Breast epithelium (tissue), 4 donors: ENCODE results near the gene VSNL1. TPM values are rescaled to one million over a fixed set of nuclear protein-coding genes. Genes with fewer than 3 reads are reported as not detected.

Source experiments
- DNase-seq, 2 donors: peaks; one replicate each; pipeline ENCODE4 v3.0.0-alpha.2; 2019; ENCODE audit warnings: low spot score in 2 of 2
- H3K27ac ChIP-seq, 2 donors: fragments of 200-600 bp; sonication (generic) in 1 of 2; one replicate each; pipeline ENCODE4 v1.5.1; 2016 to 2019; ENCODE audit warnings: mild to moderate bottlenecking in 1 of 2
- H3K27me3 ChIP-seq, 2 donors: fragments of 200-600 bp; sonication (generic) in 1 of 2; one replicate each; pipeline versions ENCODE4 v1.5.1 to v1.6.0; 2017 to 2019; ENCODE audit warnings: control low read depth in 1 of 2, mild to moderate bottlenecking in 1 of 2
- H3K36me3 ChIP-seq: fragments of 200-600 bp; one replicate; pipeline ENCODE4 v1.5.1; 2019
- H3K4me1 ChIP-seq, 2 donors: fragments of 200-600 bp; sonication (generic); one replicate each; pipeline ENCODE4 v1.5.1; 2016 to 2019; ENCODE audit warnings: control low read depth in 1 of 2
- H3K4me3 ChIP-seq, 3 donors: fragments of 200-600 bp; sonication (generic); 1 replicate in 2 of 3; 2 replicates in 1 of 3; pipeline ENCODE4 v1.5.1; 2016 to 2019; ENCODE audit warnings: mild to moderate bottlenecking in 3 of 3, moderate library complexity in 2 of 3
- H3K9me3 ChIP-seq, 2 donors: fragments of 200-600 bp; sonication (generic) in 1 of 2; one replicate each; pipeline ENCODE4 v1.5.1; 2016 to 2019; ENCODE audit warnings: control low read depth in 1 of 2
- CTCF ChIP-seq, 3 donors: fragments of 450-650 bp; IDR thresholded peaks; one replicate each; pipeline ENCODE4 v1.5.1; 2016 to 2017; ENCODE audit warnings: antibody characterized with exemption in 3 of 3, mild to moderate bottlenecking in 3 of 3, moderate library complexity in 3 of 3
- POLR2A ChIP-seq: fragments of 450-650 bp; IDR thresholded peaks from one replicate; pipeline ENCODE4 v1.6.1; 2016; ENCODE audit warnings: antibody characterized with exemption, mild to moderate bottlenecking, moderate library complexity
- POLR2AphosphoS5 ChIP-seq, 3 donors: sonication (generic); formaldehyde crosslinking; IDR thresholded peaks; one replicate each; pipeline ENCODE4 v1.6.1; 2017; ENCODE audit warnings: antibody characterized with exemption in 3 of 3
- intact Hi-C: fragments of 100-400 bp; cut with DNase I; formaldehyde crosslinking; loops from one replicate; pipeline ENCODE4 v1.15.1; 2023; ENCODE audit warnings: low total_unique reads
- total RNA-seq, 3 donors: library from RNA; depleted of rRNA; stranded (reverse); fragments of >200 nt; gene quantifications; one replicate each; pipeline ENCODE4 v1.1.0, GENCODE V29; 2016

The VSNL1 gene
- total RNA-seq, 3 donors from 2014 or later = 0.80 to 6.9 (median 2.6) TPM

- H3K4me3 ChIP-seq = no peak overlapping the region
- intact Hi-C loops = no loop called here
- TF ChIP-seq POLR2A (no peak), CTCF (IDR thresholded peaks at IDR 0.05) (no peak)
- no peaks in the 10 kb centered on the region for H3K27me3 ChIP-seq
- no peaks in the 10 kb centered on the region for H3K4me1 ChIP-seq
- H3K9me3 ChIP-seq = no peaks in the 10 kb centered on the region
- no peaks in the 10 kb centered on the region for H3K36me3 ChIP-seq
- DNase-seq = no peak
- no peak overlapping the region for H3K27ac ChIP-seq
Observed at GRCh38 chr2:17605696-17606095, 65.2 kb downstream of the VSNL1 start.

DNA sequence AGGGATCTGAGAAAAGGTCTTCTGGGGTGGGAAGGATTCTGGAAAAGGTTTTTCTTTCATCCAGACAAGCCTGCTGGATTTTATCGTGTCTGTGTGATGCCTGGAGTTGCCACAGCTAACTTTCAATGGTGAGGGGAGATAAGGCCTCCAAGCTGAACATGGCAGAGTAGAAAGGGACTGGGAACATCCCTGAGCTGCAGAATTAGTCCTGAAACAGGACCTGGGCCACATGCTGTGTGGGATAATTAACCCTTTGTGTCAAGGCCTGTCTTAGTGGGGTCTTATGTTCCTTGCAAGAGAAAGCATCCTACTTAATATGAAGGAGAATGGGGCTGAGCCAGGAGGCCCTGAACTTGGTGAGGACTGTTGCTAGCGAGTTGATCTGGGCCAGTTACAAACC, 66.4 kb downstream of the VSNL1 start:
- Histone ChIP-seq H3K27me3 (no peaks in the 10 kb centered on the region), H3K27ac (no peak overlapping the region), H3K9me3 (no peaks in the 10 kb centered on the region), H3K4me3 (no peak overlapping the region), H3K36me3 (no peaks in the 10 kb centered on the region), H3K4me1 (no peaks in the 10 kb centered on the region)
- intact Hi-C loops = no loop called here
- TF ChIP-seq POLR2AphosphoS5 (IDR thresholded peaks at IDR 0.05) (no peak), CTCF (IDR thresholded peaks at IDR 0.05) (no peak), POLR2A (no peak)
- no peak for DNase-seq

GRCh38 chr2:17607379-17607778, 66.9 kb downstream of the VSNL1 start:
- no peak for DNase-seq
- Histone ChIP-seq H3K4me1 (no peaks in the 10 kb centered on the region), H3K4me3 (no peak overlapping the region), H3K9me3 (no peaks in the 10 kb centered on the region), H3K36me3 (no peaks in the 10 kb centered on the region), H3K27ac (no peak overlapping the region), H3K27me3 (no peaks in the 10 kb centered on the region)
- intact Hi-C loops = no loop called here
- TF ChIP-seq POLR2A = no peak
- no peak for TF ChIP-seq CTCF (IDR thresholded peaks at IDR 0.05)
- TF ChIP-seq POLR2AphosphoS5 (IDR thresholded peaks at IDR 0.05) = no peak

DNA sequence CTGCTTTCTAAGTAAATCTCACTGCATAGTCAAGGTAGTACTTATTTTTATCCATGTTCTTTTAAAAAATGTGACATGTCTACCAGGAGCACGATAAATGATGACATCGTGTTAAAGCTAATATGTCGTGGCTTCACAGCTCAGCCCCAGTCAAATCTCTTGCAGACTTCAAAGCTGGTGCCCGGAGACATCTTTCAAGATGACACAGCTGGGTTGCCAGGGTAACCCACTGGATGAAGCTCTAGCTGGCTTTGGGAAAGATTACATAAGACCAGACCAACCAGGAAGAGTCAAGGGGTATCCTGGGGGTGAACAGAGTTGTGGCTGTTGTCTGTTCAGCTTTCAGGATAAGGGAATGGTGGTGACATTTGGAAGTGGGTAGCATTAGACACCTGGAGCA, 67.8 kb downstream of the VSNL1 start:
- Histone ChIP-seq H3K4me3 (no peak overlapping the region), H3K9me3 (no peaks in the 10 kb centered on the region), H3K36me3 (no peaks in the 10 kb centered on the region), H3K4me1 (no peaks in the 10 kb centered on the region), H3K27ac (no peak overlapping the region), H3K27me3 (no peaks in the 10 kb centered on the region)
- DNase-seq = no peak
- intact Hi-C loops = no loop called here
- no peak for TF ChIP-seq POLR2AphosphoS5 (IDR thresholded peaks at IDR 0.05)
- TF ChIP-seq CTCF (IDR thresholded peaks at IDR 0.05) = no peak
- no peak for TF ChIP-seq POLR2A

DNA sequence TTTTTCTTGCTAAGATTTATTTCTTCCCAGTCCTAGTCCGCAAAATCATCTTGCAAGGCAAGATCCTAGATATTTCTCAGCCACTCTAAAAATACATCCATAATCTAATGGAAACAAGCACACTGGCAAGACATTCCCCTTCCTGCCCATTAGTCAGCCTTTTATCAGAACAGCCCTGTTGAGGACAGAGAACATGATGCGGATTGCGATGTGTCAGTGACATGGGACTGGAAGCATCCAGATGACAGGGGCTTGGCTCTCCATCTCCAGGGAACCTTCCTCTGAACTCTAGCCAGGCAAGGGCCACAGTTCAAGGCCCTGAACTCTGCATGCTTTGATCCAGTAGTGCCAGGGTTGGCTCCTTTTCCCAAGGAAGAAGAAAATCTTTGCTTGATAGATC, 70.0 kb downstream of the VSNL1 start:
- DNase-seq = no peak
- no peak overlapping the region for H3K27ac ChIP-seq
- no peaks in the 10 kb centered on the region for H3K36me3 ChIP-seq
- no peak for TF ChIP-seq POLR2AphosphoS5 (IDR thresholded peaks at IDR 0.05)
- TF ChIP-seq CTCF (IDR thresholded peaks at IDR 0.05) = no peak
- TF ChIP-seq POLR2A = no peak
- no peak overlapping the region for H3K4me3 ChIP-seq
- no peaks in the 10 kb centered on the region for H3K4me1 ChIP-seq
- intact Hi-C loops = no loop called here
- no peaks in the 10 kb centered on the region for H3K27me3 ChIP-seq
- H3K9me3 ChIP-seq = no peaks in the 10 kb centered on the region
